Sigmoid colon (tissue), 7 donors: ENCODE results near the gene PIGT. TPM values are rescaled to one million over a fixed set of nuclear protein-coding genes. Genes with fewer than 3 reads are reported as not detected.

ENCODE experiments used
- DNase-seq: peaks from one replicate; pipeline ENCODE4 v3.0.0-alpha.2; 2019
- H3K27ac ChIP-seq, 4 donors: fragments of 200-600 bp; sonication (generic); one replicate each; pipeline ENCODE4 v1.5.1; 2016 to 2019; ENCODE audit warnings: mild to moderate bottlenecking in 1 of 4
- H3K27me3 ChIP-seq, 3 donors: fragments of 200-600 bp; sonication (generic); one replicate each; pipeline ENCODE4 v1.5.1; 2019; ENCODE audit warnings: mild to moderate bottlenecking in 1 of 3
- H3K36me3 ChIP-seq, 4 donors: fragments of 200-600 bp; sonication (generic); one replicate each; pipeline ENCODE4 v1.5.1; 2016 to 2019
- H3K4me1 ChIP-seq, 4 donors: fragments of 200-600 bp; sonication (generic); one replicate each; pipeline ENCODE4 v1.5.1; 2017 to 2019
- H3K4me3 ChIP-seq, 4 donors: fragments of 200-600 bp; sonication (generic); one replicate each; pipeline ENCODE4 v1.5.1; 2017 to 2019; ENCODE audit warnings: mild to moderate bottlenecking in 2 of 4, moderate library complexity in 1 of 4
- H3K9me3 ChIP-seq, 4 donors: fragments of 200-600 bp in 3 of 4; sonication (generic) in 3 of 4; one replicate each; pipeline versions ENCODE4 v1.5.1 to v1.6.1; 2013 to 2019
- EP300 ChIP-seq, 4 donors: sonication (generic); formaldehyde crosslinking; IDR thresholded peaks; one replicate each; pipeline ENCODE4 v1.6.1; 2017; ENCODE audit warnings: antibody characterized with exemption in 4 of 4
- POLR2A ChIP-seq, 2 donors: fragments of 450-650 bp; IDR thresholded peaks; one replicate each; pipeline ENCODE4 v1.6.1; 2016; ENCODE audit warnings: antibody characterized with exemption in 2 of 2, mild to moderate bottlenecking in 2 of 2, moderate library complexity in 2 of 2
- POLR2AphosphoS5 ChIP-seq, 4 donors: sonication (generic); formaldehyde crosslinking; IDR thresholded peaks; one replicate each; pipeline ENCODE4 v1.6.1; 2017; ENCODE audit warnings: antibody characterized with exemption in 4 of 4
- WGBS, 2 donors: extraction: QIAGEN DNeasy Blood & Tissue Kit; methylation state at CpG; one replicate each; pipeline ENCODE4 v1.1.7; 2013; 5-methylcytosine and 5-hydroxymethylcytosine counted together
- intact Hi-C: fragments of 100-400 bp; cut with DNase I; formaldehyde crosslinking; loops from one replicate; pipeline ENCODE4 v1.15.1; 2023
- polyA plus RNA-seq, 3 donors: library from polyadenylated mRNA; stranded (reverse); fragments of 200-250 nt; gene quantifications; one replicate each; pipeline ENCODE4 v1.2.3, GENCODE V29; 2013
- total RNA-seq, 4 donors: library from RNA; depleted of rRNA; stranded (reverse); fragments of >200 nt; gene quantifications; one replicate each; pipeline ENCODE4 v1.1.0, GENCODE V29; 2016
- TF ChIP-seq, protein P1 (sequence below), 4 experiments: fragments of 450-650 bp in 3 of 4; fragments of 200-600 bp in 1 of 4; IDR thresholded peaks; one replicate each; pipeline ENCODE4 v1.5.1; 2016 to 2019; ENCODE audit warnings: antibody characterized with exemption in 4 of 4, mild to moderate bottlenecking in 3 of 4, moderate library complexity in 2 of 4
- donor health status: healthy with polysubstance abuse.
- donor health status: Bipolar disorder and iron deficiency.
- donor health status: healthy.

Gene PIGT
- total and polyA plus RNA-seq, 7 donors, result 33.0 to 98.7 (median 51.6) TPM

DNA sequence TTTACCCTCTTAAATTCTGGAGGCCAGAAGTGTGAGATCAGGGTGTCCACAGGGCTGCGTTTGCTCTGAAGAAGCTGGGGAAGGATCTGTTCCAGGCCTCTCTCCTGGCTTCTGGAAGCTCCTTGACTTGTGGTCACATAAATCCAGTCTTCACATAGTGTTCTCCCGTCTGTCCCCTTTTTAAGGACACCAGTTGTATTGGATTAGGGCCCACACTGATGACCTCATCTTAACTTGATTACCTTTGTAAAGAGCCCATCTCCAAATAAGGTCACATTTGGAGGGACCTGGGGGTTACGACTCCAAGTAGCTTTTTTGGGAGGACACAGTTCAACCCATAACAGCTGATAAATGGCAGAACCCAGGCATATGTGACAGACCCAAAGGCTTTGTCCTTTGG is 33.6 kb downstream of the PIGT start:
- intact Hi-C loops, result loop anchor here (1.0 to 5.0 kb wide), 3 partner anchors 21 to 330 kb away; no protein-coding TSS in a partner anchor
- peak overlapping the region; percentile 48 to 95 (median 92) for H3K27ac ChIP-seq
- peak; percentile 93 for DNase-seq

DNA sequence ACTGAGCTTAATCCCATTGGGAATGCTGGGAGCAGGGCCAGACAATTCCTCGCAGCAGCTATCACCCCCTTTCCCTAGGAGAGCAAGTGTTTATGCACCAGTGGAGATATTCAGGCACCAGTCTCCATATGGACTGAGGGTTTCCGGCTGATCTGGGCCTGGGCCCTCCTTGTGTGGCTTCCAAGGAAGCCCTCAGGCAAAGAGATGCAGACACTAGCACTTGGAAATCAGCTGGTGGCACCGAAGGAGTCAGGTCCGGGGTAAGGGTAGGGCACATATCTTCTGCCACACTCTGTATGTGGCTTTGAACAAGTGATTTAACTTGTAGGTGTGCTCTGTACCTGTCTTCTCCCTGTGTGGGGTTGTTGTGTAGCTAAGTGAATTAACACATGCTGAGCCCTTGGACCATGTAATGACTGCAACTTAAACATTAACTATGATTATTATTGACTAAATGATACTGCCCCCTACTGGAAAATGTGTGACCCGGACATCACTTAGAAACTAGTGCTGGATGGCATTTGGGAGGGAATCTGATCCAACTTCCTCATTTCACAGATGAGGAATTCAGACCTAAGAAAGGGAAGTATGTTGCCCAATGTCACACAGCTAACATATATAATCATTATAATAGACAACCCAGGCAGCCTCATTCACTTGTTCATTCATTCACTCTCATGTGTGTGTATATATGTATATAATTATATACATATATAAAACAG is 34.3 kb downstream of the PIGT start:
- intact Hi-C loops, result no loop called here
- peaks cover 3 to 38% (median 30%) of the 10 kb centered on the region in 4 donors for H3K4me1 ChIP-seq
- H3K36me3 ChIP-seq, result no peaks in the 10 kb centered on the region
- DNase-seq, result peak; percentile 74
- no peaks in the 10 kb centered on the region for H3K27me3 ChIP-seq
- peak overlapping the region in 1 of 4 donors; percentile 0 for H3K4me3 ChIP-seq
- WGBS, 2 donors, result 48 to 64% methylated on average over 5 of the region's 5 CpGs
- H3K9me3 ChIP-seq, result no peaks in the 10 kb centered on the region
- peak overlapping the region in 3 of 4 donors; percentile 89 to 95 (median 94) for H3K27ac ChIP-seq
- no peak for TF ChIP-seq POLR2AphosphoS5 (IDR thresholded peaks at IDR 0.05)
- TF ChIP-seq, protein P1, sequence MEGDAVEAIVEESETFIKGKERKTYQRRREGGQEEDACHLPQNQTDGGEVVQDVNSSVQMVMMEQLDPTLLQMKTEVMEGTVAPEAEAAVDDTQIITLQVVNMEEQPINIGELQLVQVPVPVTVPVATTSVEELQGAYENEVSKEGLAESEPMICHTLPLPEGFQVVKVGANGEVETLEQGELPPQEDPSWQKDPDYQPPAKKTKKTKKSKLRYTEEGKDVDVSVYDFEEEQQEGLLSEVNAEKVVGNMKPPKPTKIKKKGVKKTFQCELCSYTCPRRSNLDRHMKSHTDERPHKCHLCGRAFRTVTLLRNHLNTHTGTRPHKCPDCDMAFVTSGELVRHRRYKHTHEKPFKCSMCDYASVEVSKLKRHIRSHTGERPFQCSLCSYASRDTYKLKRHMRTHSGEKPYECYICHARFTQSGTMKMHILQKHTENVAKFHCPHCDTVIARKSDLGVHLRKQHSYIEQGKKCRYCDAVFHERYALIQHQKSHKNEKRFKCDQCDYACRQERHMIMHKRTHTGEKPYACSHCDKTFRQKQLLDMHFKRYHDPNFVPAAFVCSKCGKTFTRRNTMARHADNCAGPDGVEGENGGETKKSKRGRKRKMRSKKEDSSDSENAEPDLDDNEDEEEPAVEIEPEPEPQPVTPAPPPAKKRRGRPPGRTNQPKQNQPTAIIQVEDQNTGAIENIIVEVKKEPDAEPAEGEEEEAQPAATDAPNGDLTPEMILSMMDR (IDR thresholded peaks at IDR 0.05), result peak in 3 of 4 experiments; percentile 40 to 51 (median 50)
- TF ChIP-seq POLR2A (IDR thresholded peaks at IDR 0.05), result no peak

More for the DNA sequence above, 33.6 kb downstream of the PIGT start:
- Histone ChIP-seq H3K9me3 (no peaks in the 10 kb centered on the region), H3K4me1 (peaks cover 3 to 41% (median 32%) of the 10 kb centered on the region in 4 donors), H3K36me3 (no peaks in the 10 kb centered on the region), H3K27me3 (no peaks in the 10 kb centered on the region), H3K4me3 (peak overlapping the region in 1 of 4 donors; percentile 0)
- 73 to 76% methylated on average over 3 of the region's 3 CpGs for WGBS, 2 donors
- peak; percentile 86 to 96 (median 95) for TF ChIP-seq POLR2AphosphoS5 (IDR thresholded peaks at IDR 0.05)
- TF ChIP-seq POLR2A (IDR thresholded peaks at IDR 0.05), result no peak
- peak; percentile 98 to 100 (median 100) for TF ChIP-seq EP300 (IDR thresholded peaks at IDR 0.05)

DNA sequence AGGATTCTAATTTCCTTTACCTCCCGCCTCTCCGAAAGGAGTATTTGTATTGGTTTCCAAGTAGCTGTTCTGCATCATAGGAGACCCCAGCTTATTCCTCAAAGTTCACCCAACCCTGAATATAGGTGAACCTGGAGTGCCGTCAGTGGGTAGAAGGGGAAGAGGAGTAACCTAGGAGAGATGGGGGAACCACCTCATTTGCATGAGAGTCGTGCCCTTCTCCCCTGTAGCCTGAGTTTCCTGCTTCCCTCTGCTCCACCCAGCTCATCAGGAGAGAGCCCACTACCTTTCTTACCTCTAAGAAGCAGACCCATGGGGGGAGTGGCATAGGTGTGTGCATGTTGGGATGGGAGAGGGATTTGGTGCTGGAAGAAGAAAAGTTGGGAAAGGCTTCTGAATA is 36.3 kb downstream of the PIGT start:
- no peaks in the 10 kb centered on the region for H3K9me3 ChIP-seq
- H3K36me3 ChIP-seq, result no peaks in the 10 kb centered on the region
- peak overlapping the region in 2 of 4 donors; percentile 94 to 95 for H3K27ac ChIP-seq
- TF ChIP-seq, protein P1 (IDR thresholded peaks at IDR 0.05), result no peak
- TF ChIP-seq POLR2A (IDR thresholded peaks at IDR 0.05) (no peak), POLR2AphosphoS5 (IDR thresholded peaks at IDR 0.05) (no peak), EP300 (IDR thresholded peaks at IDR 0.05) (no peak)
- H3K4me3 ChIP-seq, result no peak overlapping the region
- peaks cover 3 to 43% (median 30%) of the 10 kb centered on the region in 4 donors for H3K4me1 ChIP-seq
- H3K27me3 ChIP-seq, result no peaks in the 10 kb centered on the region
- intact Hi-C loops, result no loop called here
- DNase-seq, result no peak
- 62 to 63% methylated on average over 4 of the region's 4 CpGs for WGBS, 2 donors

DNA sequence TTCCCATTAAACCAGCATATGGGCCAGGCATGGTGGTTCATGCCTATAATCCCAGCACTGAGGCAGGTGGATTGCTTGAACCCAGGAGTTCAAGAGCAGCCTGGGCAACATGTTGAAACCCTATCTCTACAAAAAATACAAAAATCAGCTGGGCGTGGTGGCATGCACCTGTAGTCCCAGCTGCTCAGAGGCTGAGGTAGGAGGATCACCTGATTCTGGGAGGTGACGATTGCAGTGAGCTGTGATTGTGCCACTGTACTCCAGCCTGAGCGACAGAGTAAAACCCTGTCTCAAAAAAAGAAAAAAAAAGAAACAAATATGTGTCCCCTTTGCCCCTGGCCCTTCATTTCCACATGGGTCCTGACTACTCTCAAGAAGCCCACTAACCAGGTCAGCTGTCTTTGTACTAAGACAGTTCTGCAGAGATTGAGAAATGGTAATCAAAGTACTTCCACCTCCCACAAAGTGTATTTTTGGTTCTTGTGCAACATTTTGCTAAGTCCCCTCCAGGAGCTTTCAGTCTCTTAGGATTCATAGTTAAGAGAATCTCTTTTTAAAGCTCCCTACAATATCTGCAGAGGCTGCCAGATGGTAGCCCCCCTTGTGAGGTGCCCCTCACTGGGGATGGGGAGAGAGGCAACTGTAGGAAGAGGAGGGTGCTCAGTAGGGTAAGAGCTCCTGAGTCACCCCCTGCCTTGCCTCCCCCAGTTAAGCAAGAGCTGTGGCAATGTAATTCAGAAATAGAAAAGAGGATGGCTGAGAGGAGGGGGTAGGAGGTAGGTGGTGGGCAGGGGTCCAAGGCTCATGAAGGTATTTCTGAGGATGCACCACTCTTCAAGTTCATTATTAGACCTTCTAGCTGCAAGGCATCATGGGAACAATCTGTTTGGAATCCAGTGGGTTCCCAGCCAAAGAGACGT is 37.1 kb downstream of the PIGT start:
- no peaks in the 10 kb centered on the region for H3K9me3 ChIP-seq
- peak overlapping the region in 2 of 4 donors; percentile 94 to 95 for H3K27ac ChIP-seq
- H3K36me3 ChIP-seq, result no peaks in the 10 kb centered on the region
- WGBS, 2 donors, result 72 to 74% methylated on average over 4 of the region's 4 CpGs
- TF ChIP-seq, protein P1 (IDR thresholded peaks at IDR 0.05), result no peak
- TF ChIP-seq EP300 (IDR thresholded peaks at IDR 0.05) (no peak), POLR2AphosphoS5 (IDR thresholded peaks at IDR 0.05) (no peak)
- peaks cover 3 to 37% (median 23%) of the 10 kb centered on the region in 4 donors for H3K4me1 ChIP-seq
- H3K27me3 ChIP-seq, result no peaks in the 10 kb centered on the region
- no peak overlapping the region for H3K4me3 ChIP-seq
- intact Hi-C loops, result no loop called here
- DNase-seq, result no peak

DNA sequence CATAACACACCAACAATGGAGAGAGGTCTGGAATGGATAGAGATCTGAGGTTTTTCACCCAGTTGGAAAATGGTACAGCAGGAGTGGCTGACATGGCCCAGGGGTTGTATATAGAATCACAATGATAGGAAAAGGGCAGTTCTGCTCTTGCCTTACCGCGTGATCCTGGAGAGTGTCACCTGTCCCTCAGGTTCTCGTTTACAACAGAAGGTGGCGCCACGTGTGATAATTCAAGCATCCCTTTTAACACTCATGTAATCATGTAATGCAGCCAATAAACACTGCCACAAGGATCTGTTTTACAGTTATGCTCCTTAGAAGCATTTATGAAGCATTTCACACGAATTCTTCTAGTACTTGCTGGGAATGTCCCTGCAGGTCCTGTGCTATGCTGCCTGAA is 40.7 kb downstream of the PIGT start:
- intact Hi-C loops, result no loop called here
- no peaks in the 10 kb centered on the region for H3K27me3 ChIP-seq
- H3K4me3 ChIP-seq, result no peak overlapping the region
- no peaks in the 10 kb centered on the region for H3K9me3 ChIP-seq
- H3K36me3 ChIP-seq, result no peaks in the 10 kb centered on the region
- peaks cover 0 to 24% (median 0%) of the 10 kb centered on the region in 4 donors for H3K4me1 ChIP-seq
- WGBS, 2 donors, result 7 to 25% methylated on average over 6 of the region's 6 CpGs
- DNase-seq, result no peak
- no peak for TF ChIP-seq POLR2A (IDR thresholded peaks at IDR 0.05)
- TF ChIP-seq, protein P1 (IDR thresholded peaks at IDR 0.05), result peak in 1 of 4 experiments; percentile 20
- no peak overlapping the region for H3K27ac ChIP-seq
